AG10803 (cell line): ENCODE results near the gene DNAL1.
A peak's percentile ranks its signal among the peaks of the same experiment; 100 is the strongest.

Experiments
- DNase-seq: peaks from one replicate; pipeline ENCODE4 v3.0.0; 2010; ENCODE audit warnings: low read depth
- H3K4me3 ChIP-seq: 2 replicates; pipeline ENCODE4 v1.5.1; 2011; ENCODE audit warnings: mild to moderate bottlenecking, low read length, control low read depth
- CTCF ChIP-seq: conservative IDR thresholded peaks from 2 replicates; pipeline ENCODE4 v1.5.1; 2011; ENCODE audit warnings: mild to moderate bottlenecking, low read length, control low read depth, inconsistent platforms

DNAL1 gene

GRCh38 chr14:73732006-73732405 is 87.2 kb downstream of the DNAL1 start:
- DNase-seq, result no peak
- H3K4me3 ChIP-seq, result no peak overlapping the region
- TF ChIP-seq CTCF, result no peak

- no peak for DNase-seq
- TF ChIP-seq CTCF, result no peak
- H3K4me3 ChIP-seq, result no peak overlapping the region
Measured at GRCh38 chr14:73736842-73737241, 92.1 kb downstream of the DNAL1 start.

GRCh38 chr14:73738518-73739173 is 93.9 kb downstream of the DNAL1 start:
- no peak for DNase-seq
- H3K4me3 ChIP-seq, result no peak overlapping the region
- TF ChIP-seq CTCF, result no peak

- no peak for DNase-seq
- H3K4me3 ChIP-seq, result no peak overlapping the region
- no peak for TF ChIP-seq CTCF
Measured at GRCh38 chr14:73739174-73739898, 94.5 kb downstream of the DNAL1 start.

- H3K4me3 ChIP-seq, result no peak overlapping the region
- DNase-seq, result no peak
- TF ChIP-seq CTCF, result no peak
Measured at GRCh38 chr14:73739899-73740617, 95.3 kb downstream of the DNAL1 start.

- TF ChIP-seq CTCF, result no peak
- no peak overlapping the region; the same call in 1 of the 2 replicates for H3K4me3 ChIP-seq
- DNase-seq, result peak; percentile 51
Measured at GRCh38 chr14:73740618-73741326, 96.0 kb downstream of the DNAL1 start.
